Endothelial cell of umbilical vein (primary cell): ENCODE data around the gene EFCAB8. TPM values are rescaled to one million over a fixed set of nuclear protein-coding genes. Genes with fewer than 3 reads are reported as not detected.

Experiments used
- BruUV-seq: library from RNA; stranded (reverse); fragments of 400-500 nt; replicated peaks from 2 replicates; lab custom pipeline; 2021; lab: Mats Ljungman, UMichigan
- CTCF ChIA-PET: fragments of 300-600, 350-600 bp; sonication (Branson Sonifier 250); formaldehyde crosslinking; loops from one replicate; lab custom pipeline; 2021; ENCODE audit warnings: antibody characterized with exemption, inconsistent platforms; lab: Charles Lee
- POLR2A ChIA-PET: fragments of 300-600, 350-600 bp; sonication (Branson Sonifier 250); formaldehyde crosslinking; loops from one replicate; lab custom pipeline; 2021; ENCODE audit warnings: antibody characterized with exemption, inconsistent platforms; lab: Charles Lee
- DNase-seq: peaks from one replicate; pipeline ENCODE4 v3.0.0-alpha.2; 2011; ENCODE audit warnings: low read depth, low spot score
- FAIRE-seq: peaks from 2 replicates; lab custom pipeline; 2011; peaks lifted over from hg19 to GRCh38; lab: Jason Lieb, UNC
- H2AFZ ChIP-seq: 2 replicates; pipeline ENCODE4 v1.6.0; 2012; ENCODE audit warnings: low read depth, low read length, control low read depth, inconsistent platforms
- H3K27ac ChIP-seq: 2 replicates; pipeline ENCODE4 v1.5.1; 2011; ENCODE audit warnings: low read depth, mild to moderate bottlenecking, control low read depth, low read length, moderate library complexity; ENCODE audit not compliant: insufficient read depth
- H3K27me3 ChIP-seq, 2 experiments: 2 replicates each; pipeline versions ENCODE4 v1.6.0 to v1.6.1; 2011; ENCODE audit warnings: low read length in 2 of 2, mixed read lengths in 1 of 2; ENCODE audit not compliant: control insufficient read depth in 2 of 2, insufficient read depth in 2 of 2
- H3K36me3 ChIP-seq, 2 experiments: 2 replicates in 1 of 2; 3 replicates in 1 of 2; pipeline ENCODE4 v1.5.1; 2011; ENCODE audit warnings: low read length in 2 of 2, mild to moderate bottlenecking in 1 of 2, moderate library complexity in 1 of 2; ENCODE audit not compliant: control insufficient read depth in 2 of 2, insufficient read depth in 2 of 2; ENCODE audit errors: extremely low read depth in 1 of 2
- H3K4me1 ChIP-seq: 3 replicates; pipeline ENCODE4 v1.5.1; 2011; ENCODE audit warnings: mild to moderate bottlenecking, low read length; ENCODE audit not compliant: control insufficient read depth, insufficient read depth; ENCODE audit errors: extremely low read depth
- H3K4me2 ChIP-seq: 2 replicates; pipeline ENCODE4 v1.6.1; 2011; ENCODE audit warnings: low read length, control low read depth, mixed read lengths; ENCODE audit not compliant: insufficient read depth
- H3K4me3 ChIP-seq, 3 experiments: fragments of 200-600 bp in 1 of 3; sonication (generic), shearing (Covaris generic) in 1 of 3; replicated peaks in 1 of 3; 2 replicates each; pipeline ENCODE4 v1.5.1; 2011 to 2016; ENCODE audit warnings: control low read depth in 3 of 3, low read length in 3 of 3, mild to moderate bottlenecking in 2 of 3, inconsistent platforms in 1 of 3, low read depth in 1 of 3, moderate library complexity in 1 of 3; ENCODE audit not compliant: insufficient read depth in 1 of 3
- H3K79me2 ChIP-seq: 2 replicates; pipeline ENCODE4 v1.6.0; 2012; ENCODE audit warnings: low read length, inconsistent platforms; ENCODE audit not compliant: control insufficient read depth, insufficient read depth
- H3K9ac ChIP-seq: replicated peaks from 2 replicates; pipeline ENCODE3; 2011; ENCODE audit warnings: low read length, control low read depth; ENCODE audit not compliant: insufficient read depth; ENCODE audit errors: extremely low read depth
- H3K9me1 ChIP-seq: replicated peaks from 3 replicates; pipeline ENCODE4 v1.6.0; 2011; ENCODE audit warnings: mild to moderate bottlenecking, low read length; ENCODE audit not compliant: control insufficient read depth, insufficient read depth; ENCODE audit errors: extremely low read depth
- H3K9me3 ChIP-seq: replicated peaks from 2 replicates; pipeline ENCODE4 v1.5.1; 2012; ENCODE audit warnings: low read length, inconsistent platforms; ENCODE audit not compliant: control insufficient read depth, insufficient read depth
- H4K20me1 ChIP-seq: replicated peaks from 2 replicates; pipeline ENCODE3; 2011; ENCODE audit warnings: mild to moderate bottlenecking, low read length; ENCODE audit not compliant: control insufficient read depth, insufficient read depth; ENCODE audit errors: extremely low read depth
- CTCF ChIP-seq, 2 donors: IDR thresholded peaks; 1 replicate in 1 of 2; 2 replicates in 1 of 2; pipeline ENCODE4 v1.5.1; 2011; ENCODE audit warnings: low read length in 2 of 2, mild to moderate bottlenecking in 2 of 2, moderate library complexity in 2 of 2, control low read depth in 1 of 2, inconsistent platforms in 1 of 2, low read depth in 1 of 2; ENCODE audit not compliant: insufficient read depth in 1 of 2; ENCODE audit errors: extremely low read depth in 1 of 2
- EZH2 ChIP-seq: IDR thresholded peaks from 2 replicates; pipeline ENCODE4 v1.6.1; 2012; ENCODE audit warnings: borderline replicate concordance, low read depth, mild to moderate bottlenecking, moderate library complexity, low read length, inconsistent platforms; ENCODE audit not compliant: severe bottlenecking
- FOS ChIP-seq: IDR thresholded peaks from 2 replicates; pipeline ENCODE4 v1.6.1; 2011; ENCODE audit warnings: mild to moderate bottlenecking, low read length, moderate library complexity, borderline replicate concordance; ENCODE audit not compliant: insufficient read depth
- GATA2 ChIP-seq: IDR thresholded peaks from 2 replicates; pipeline ENCODE4 v1.7.0; 2011; ENCODE audit warnings: low read depth, mild to moderate bottlenecking, moderate library complexity, mixed read lengths, low read length; ENCODE audit not compliant: insufficient read length, insufficient read depth
- JUN ChIP-seq: IDR thresholded peaks from 2 replicates; pipeline ENCODE4 v1.6.1; 2011; ENCODE audit warnings: borderline replicate concordance, low read depth; ENCODE audit not compliant: insufficient read length, insufficient read depth
- MAX ChIP-seq: IDR thresholded peaks from 2 replicates; pipeline ENCODE4 v1.6.1; 2011; ENCODE audit not compliant: insufficient read depth, insufficient read length
- MYC ChIP-seq: IDR thresholded peaks from one replicate; pipeline ENCODE4 v1.6.1; 2011; ENCODE audit warnings: mild to moderate bottlenecking, low read depth, low read length
- POLR2A ChIP-seq: IDR thresholded peaks from 2 replicates; pipeline ENCODE4 v1.6.1; 2012; ENCODE audit warnings: low read depth, mild to moderate bottlenecking, control low read depth, low read length
- POLR2AphosphoS5 ChIP-seq: IDR thresholded peaks from 2 replicates; pipeline ENCODE4 v1.6.1; 2012; ENCODE audit warnings: low read depth, mild to moderate bottlenecking, control low read depth, low read length, moderate library complexity; ENCODE audit not compliant: insufficient read depth
- dilution Hi-C: fragments of 300-500 bp; cut with MboI; formaldehyde crosslinking; loops from one replicate; pipeline ENCODE4 v1.15.0; 2019; ENCODE audit warnings: low sequenced_read_pairs; ENCODE audit not compliant: extremely low pct_ligation_motif_present
- intact Hi-C: fragments of 100-400 bp; cut with micrococcal nuclease; formaldehyde crosslinking; loops from one replicate; pipeline ENCODE4 v1.10.0; 2022
- polyA plus RNA-seq, 4 experiments: library from polyadenylated mRNA; depleted of rRNA in 3 of 4; stranded (reverse) in 3 of 4; unstranded in 1 of 4; fragments of >200 nt; gene quantifications; 2 replicates each; pipeline versions ENCODE4 v1.2.1 to v1.2.3, GENCODE V29; 2011 to 2012; ENCODE audit warnings: missing spikeins in 1 of 4
- total RNA-seq: library from RNA; stranded (reverse); gene quantifications from 2 replicates; pipeline ENCODE4 v1.2.3, GENCODE V29; 2021

EFCAB8 gene
- total and polyA plus RNA-seq, 2 donors (not counting 3 experiments of a cell fraction or from before 2014, with no cell fraction given), result 0.01 to 0.31 TPM

GRCh38 chr20:32898729-32899128 is 40.0 kb downstream of the EFCAB8 start:
- Histone ChIP-seq H3K9ac (no peak overlapping the region), H3K27me3 (no peaks in the 10 kb centered on the region), H3K4me2 (no peak overlapping the region), H3K36me3 (no peaks in the 10 kb centered on the region), H3K4me3 (no peak overlapping the region), H3K27ac (no peak overlapping the region), H3K9me1 (no peaks in the 10 kb centered on the region), H3K4me1 (no peaks in the 10 kb centered on the region), H3K79me2 (no peaks in the 10 kb centered on the region), H3K9me3 (no peaks in the 10 kb centered on the region), H2AFZ (no peak overlapping the region), H4K20me1 (no peaks in the 10 kb centered on the region)
- no peak for TF ChIP-seq POLR2A
- FAIRE-seq (no peak), DNase-seq (no peak)
- ChIA-PET POLR2A (no interaction called here), CTCF (no interaction called here)
- no TSS peak for BruUV-seq
- intact Hi-C loops (no loop called here), dilution Hi-C loops (no loop called here)

- Histone ChIP-seq H3K79me2 (no peaks in the 10 kb centered on the region), H3K9ac (no peak overlapping the region), H3K4me2 (no peak overlapping the region), H4K20me1 (no peaks in the 10 kb centered on the region), H3K9me1 (no peaks in the 10 kb centered on the region), H2AFZ (peak overlapping the region; percentile 66), H3K36me3 (no peaks in the 10 kb centered on the region), H3K27me3 (no peaks in the 10 kb centered on the region), H3K4me3 (no peak overlapping the region), H3K4me1 (no peaks in the 10 kb centered on the region), H3K9me3 (no peaks in the 10 kb centered on the region), H3K27ac (no peak overlapping the region)
- POLR2A ChIA-PET, result no interaction called here
- BruUV-seq, result no TSS peak
- FAIRE-seq (peak; percentile 82), DNase-seq (peak; percentile 32)
- TF ChIP-seq CTCF (IDR thresholded peaks at IDR 0.05; ENCODE audit: extremely low read depth in 1 of 2, insufficient read depth in 1 of 2, low read depth in 1 of 2, low read length in 2 of 2) (peak; percentile 89 to 90), MAX (no peak), MYC (no peak), GATA2 (no peak), FOS (no peak), EZH2 (no peak), POLR2AphosphoS5 (no peak), JUN (no peak), POLR2A (no peak)
- dilution Hi-C loops (no loop called here), intact Hi-C loops (loop anchor here (1.0 kb wide), 5 partner anchors 43 to 397 kb away; no protein-coding TSS in a partner anchor)
- CTCF ChIA-PET, result interaction anchor here (0.6 to 3.2 kb wide), 31 partner anchors 8 to 421 kb away, joined by 3 to 104 read pairs (median 4); partner anchors contain the start of gene SUN5
These were observed 44.0 kb downstream of the EFCAB8 start for GRCh38 chr20:32902456-32903420.
